Measurements from ENCODE around the gene ANKS1A.
A peak's percentile ranks its signal among the peaks of the same experiment; 100 is the strongest.
"Not testable (repeated sequence)": the region's sequence is repeated elsewhere in the genome, so short reads cannot be mapped to it uniquely, and the experiment has no call there.

The ANKS1A gene, protein sequence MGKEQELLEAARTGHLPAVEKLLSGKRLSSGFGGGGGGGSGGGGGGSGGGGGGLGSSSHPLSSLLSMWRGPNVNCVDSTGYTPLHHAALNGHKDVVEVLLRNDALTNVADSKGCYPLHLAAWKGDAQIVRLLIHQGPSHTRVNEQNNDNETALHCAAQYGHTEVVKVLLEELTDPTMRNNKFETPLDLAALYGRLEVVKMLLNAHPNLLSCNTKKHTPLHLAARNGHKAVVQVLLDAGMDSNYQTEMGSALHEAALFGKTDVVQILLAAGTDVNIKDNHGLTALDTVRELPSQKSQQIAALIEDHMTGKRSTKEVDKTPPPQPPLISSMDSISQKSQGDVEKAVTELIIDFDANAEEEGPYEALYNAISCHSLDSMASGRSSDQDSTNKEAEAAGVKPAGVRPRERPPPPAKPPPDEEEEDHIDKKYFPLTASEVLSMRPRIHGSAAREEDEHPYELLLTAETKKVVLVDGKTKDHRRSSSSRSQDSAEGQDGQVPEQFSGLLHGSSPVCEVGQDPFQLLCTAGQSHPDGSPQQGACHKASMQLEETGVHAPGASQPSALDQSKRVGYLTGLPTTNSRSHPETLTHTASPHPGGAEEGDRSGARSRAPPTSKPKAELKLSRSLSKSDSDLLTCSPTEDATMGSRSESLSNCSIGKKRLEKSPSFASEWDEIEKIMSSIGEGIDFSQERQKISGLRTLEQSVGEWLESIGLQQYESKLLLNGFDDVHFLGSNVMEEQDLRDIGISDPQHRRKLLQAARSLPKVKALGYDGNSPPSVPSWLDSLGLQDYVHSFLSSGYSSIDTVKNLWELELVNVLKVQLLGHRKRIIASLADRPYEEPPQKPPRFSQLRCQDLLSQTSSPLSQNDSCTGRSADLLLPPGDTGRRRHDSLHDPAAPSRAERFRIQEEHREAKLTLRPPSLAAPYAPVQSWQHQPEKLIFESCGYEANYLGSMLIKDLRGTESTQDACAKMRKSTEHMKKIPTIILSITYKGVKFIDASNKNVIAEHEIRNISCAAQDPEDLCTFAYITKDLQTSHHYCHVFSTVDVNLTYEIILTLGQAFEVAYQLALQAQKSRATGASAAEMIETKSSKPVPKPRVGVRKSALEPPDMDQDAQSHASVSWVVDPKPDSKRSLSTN

DNA sequence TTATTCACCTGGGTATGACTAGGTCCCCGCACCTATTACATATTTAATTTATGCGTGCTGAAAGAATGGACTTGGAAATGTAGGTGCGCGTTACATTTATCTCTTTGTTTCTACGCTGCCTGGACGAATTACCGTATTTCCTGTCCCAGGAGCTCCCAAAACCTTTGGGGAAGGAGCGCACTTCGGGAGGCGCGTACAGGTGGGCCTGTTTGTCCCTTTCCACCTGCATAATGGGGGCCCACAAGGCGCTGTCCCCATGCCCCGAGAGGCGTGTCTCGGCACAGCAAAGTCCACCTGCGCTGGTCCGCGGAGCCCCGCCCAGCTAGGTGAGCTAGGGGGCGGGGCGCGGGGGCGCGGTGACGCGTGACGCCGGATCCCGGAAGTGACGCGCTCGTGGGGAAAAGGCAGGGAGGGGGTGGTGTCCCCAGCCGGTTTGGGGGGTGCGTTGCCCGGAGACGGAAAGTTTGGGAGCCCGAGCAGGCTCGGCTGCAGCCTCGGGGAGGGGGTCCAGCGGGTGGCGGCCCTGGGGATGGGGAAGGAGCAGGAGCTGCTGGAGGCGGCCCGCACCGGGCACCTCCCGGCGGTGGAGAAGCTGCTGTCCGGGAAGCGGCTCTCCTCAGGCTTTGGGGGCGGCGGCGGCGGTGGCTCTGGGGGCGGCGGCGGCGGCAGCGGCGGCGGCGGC lies at the start of gene ANKS1A:
Gene ANKS1A (plus strand): TSS at position 382 of the 682 bp plus-strand sequence. CDS start 148 bp downstream, at position 530.
- DNase-seq (ENCODE audit: low read depth in 2 of 2), result peak; percentile 80 to 91

GRCh38 chr6:34839666-34840352 lies 49.2 kb upstream of the ANKS1A start:
- DNase-seq (ENCODE audit: low read depth in 2 of 2), result no peak

DNA sequence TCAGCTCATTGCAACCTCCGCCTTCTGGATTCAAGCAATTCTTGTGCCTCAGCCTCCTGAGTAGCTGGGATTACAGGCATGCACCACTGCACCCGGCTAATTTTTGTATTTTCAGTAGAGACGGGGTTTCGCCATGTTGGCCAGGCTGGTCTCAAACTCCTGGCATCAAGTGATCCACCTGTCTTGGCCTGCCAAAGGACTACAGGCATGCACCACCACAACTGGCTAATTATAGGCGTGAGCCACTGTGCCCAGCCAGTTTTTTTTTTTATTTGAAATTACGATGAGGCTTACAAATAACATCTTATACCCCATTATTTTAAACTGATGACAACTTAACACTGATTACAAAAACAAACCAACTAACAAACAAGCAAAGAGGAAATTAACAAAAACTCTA lies 40.0 kb upstream of the ANKS1A start:
- DNase-seq (ENCODE audit: low read depth in 2 of 2), result not testable (repeated sequence)

GRCh38 chr6:34851361-34851760 lies 37.7 kb upstream of the ANKS1A start:
- no peak for DNase-seq (ENCODE audit: low read depth in 2 of 2)

GRCh38 chr6:34852406-34853085 lies 36.5 kb upstream of the ANKS1A start:
- no peak for DNase-seq (ENCODE audit: low read depth in 2 of 2)

GRCh38 chr6:34855463-34855862 lies 33.6 kb upstream of the ANKS1A start:
- no peak for DNase-seq (ENCODE audit: low read depth in 2 of 2)

GRCh38 chr6:34858681-34859080 lies 30.4 kb upstream of the ANKS1A start:
- DNase-seq (ENCODE audit: low read depth in 2 of 2), result no peak

DNA sequence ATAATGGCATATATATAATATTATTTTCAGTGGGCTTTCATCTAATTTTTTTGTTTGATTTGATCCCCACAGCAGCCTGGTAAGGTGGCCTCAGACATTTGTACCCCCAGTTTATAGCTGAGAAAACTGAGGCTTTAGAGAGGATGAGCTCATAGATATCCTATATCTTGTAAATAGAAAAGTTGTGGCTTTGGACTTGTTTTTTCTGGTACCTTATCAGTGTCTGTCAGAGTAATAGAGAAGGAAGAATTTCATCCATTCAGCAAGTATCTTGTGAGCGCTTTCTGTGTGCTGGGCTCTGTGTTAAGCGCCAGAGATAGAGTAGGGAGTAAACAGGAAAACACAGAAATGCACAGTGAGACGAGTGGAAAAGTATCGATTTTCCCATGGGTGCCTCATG lies 29.1 kb upstream of the ANKS1A start:
- no peak for DNase-seq (ENCODE audit: low read depth in 2 of 2)

- DNase-seq (ENCODE audit: low read depth in 2 of 2), result no peak
Observed at GRCh38 chr6:34860776-34861175, 28.3 kb upstream of the ANKS1A start.

GRCh38 chr6:34864007-34864406 lies 25.0 kb upstream of the ANKS1A start:
- no peak for DNase-seq (ENCODE audit: low read depth in 2 of 2)

GRCh38 chr6:34865107-34865506 lies 23.9 kb upstream of the ANKS1A start:
- DNase-seq (ENCODE audit: low read depth in 2 of 2), result no peak

GRCh38 chr6:34866509-34866908 lies 22.5 kb upstream of the ANKS1A start:
- no peak for DNase-seq (ENCODE audit: low read depth in 2 of 2)

DNA sequence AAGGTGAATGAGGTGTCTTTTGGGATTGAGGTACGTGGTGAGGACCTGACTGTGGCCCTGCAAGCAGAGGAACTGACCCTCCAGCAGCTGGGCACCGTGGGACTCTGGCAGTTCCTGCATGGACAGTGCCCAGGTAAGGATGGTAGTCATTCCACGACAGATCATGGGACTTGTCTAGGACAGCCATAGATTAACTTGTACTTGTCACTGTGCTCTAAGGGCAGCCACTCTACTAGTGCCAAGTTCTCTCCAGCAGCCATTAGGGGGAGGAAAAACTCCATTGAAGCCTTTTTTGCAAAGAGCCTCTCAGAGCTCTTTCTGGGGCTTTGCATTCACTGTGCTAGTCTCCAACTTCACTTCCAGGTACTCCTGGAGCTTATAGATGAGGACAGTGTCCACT lies 21.6 kb upstream of the ANKS1A start:
- DNase-seq (ENCODE audit: low read depth in 2 of 2), result no peak

DNA sequence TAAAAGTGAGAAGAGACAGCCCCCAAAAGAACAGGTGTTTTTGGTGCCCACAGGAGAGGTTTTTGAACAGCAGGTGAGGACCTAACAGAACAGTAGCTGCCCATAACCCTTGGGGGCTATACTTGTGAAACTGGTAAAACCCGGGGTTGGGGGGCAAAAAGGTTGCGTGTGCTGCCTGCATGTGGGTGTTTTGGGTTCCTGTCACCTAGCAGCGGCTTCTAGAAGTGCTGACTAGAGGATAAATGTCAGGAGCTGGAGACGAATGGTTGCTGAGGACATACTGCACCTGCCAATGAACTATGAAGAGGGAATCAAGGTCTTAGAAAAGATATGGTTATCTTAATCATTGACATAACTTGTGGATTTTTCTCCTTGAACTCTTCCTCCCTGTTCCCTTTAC lies 17.2 kb upstream of the ANKS1A start:
- no peak for DNase-seq (ENCODE audit: low read depth in 2 of 2)

DNA sequence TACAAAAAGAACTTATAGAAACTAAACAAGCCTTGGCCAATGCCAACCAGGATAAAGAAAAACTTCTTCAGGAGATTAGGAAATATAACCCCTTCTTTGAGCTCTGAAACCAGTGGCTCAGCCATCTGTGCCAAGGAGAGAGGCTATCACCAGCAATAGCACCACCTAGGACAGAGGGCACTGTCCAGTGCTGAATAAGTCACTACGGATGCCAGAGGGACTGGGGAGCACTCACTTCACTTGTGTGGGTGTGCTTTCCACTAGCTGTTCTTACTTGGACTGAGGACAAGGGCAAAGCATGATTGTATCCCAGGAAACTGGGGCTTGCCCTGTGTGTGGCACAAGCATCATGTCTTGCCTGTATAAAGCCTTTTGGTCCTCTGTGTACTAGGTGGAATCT lies 16.7 kb upstream of the ANKS1A start:
- no peak for DNase-seq (ENCODE audit: low read depth in 2 of 2)

DNA sequence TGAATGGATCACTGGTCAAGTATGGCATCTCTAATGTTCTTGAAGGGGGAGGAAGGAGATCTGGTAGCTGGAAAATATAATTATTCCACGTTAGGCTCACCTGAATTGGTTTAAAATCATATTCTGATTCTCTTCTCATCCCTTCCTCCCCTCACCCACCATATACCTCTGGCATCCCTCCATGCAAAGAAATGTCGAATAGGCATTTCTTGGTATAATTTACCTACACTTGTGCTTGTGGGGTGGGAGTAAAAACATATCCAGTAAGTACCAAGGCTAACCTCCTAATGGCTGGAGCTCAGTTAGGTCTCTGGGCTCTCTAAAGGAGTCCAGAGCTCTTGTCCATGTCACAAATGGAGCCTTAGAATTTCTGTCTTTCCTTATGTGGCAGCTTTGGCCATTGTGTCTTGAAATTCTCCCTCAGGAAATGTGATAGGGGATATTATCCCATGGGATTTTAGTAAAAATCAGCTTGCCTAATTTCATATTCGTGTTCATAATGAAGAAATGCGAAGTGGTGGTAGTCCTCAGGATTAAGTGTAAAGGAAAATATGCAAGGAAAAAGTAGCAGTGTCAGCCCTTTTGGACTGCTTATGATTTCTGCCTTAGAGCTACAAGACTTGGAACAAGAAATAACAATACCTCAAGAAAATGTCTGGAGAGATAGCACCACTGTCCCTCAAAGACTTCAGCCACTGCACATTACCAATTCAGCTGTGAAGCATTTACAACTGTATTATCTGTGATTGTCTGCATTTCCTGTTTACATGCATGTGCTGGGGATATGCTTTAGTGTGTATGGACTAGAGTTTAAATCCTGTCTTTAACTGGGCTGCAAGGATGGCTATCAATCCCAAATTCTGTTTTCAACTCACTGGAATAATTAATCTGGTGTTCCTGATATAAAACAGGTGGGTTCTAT lies 13.5 kb upstream of the ANKS1A start:
- no peak for DNase-seq (ENCODE audit: low read depth in 2 of 2)

DNA sequence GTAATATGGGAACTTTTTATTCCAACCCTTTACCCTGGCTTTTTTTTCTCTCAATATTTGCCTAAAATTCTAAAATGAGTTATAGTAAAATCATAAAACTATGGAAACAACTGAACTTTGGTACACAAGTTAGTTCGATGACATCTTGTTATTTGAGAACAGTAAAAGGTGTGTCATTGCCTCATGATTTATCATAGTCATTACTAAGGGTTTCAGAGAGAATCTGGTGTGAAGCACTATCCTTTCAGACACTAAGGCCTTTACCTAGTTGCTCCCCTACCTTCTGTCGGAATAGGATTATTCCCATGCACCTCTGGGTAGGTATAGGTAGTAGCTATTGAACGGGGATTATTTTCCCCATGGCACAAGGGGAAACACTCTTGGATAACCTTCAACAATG lies 12.6 kb upstream of the ANKS1A start:
- no peak for DNase-seq (ENCODE audit: low read depth in 2 of 2)

DNA sequence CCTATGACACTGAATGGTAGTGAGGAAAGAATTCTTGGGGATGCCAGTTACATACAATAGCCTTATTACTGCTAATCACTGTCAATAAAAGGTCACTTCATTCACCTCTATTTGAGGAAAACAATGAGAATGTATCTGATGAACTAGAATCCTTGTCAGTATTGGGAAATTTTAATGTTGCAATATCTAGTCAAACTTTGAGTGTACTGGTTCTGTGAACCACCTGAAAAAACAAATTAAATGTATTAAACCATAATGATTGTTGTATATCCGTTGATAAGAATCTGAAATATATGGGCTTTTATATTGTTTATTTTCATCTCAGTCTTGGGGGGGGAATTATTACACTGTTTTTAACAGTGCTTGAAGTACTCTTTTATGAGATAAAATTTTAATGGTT lies 11.8 kb upstream of the ANKS1A start:
- DNase-seq (ENCODE audit: low read depth in 2 of 2), result no peak

DNA sequence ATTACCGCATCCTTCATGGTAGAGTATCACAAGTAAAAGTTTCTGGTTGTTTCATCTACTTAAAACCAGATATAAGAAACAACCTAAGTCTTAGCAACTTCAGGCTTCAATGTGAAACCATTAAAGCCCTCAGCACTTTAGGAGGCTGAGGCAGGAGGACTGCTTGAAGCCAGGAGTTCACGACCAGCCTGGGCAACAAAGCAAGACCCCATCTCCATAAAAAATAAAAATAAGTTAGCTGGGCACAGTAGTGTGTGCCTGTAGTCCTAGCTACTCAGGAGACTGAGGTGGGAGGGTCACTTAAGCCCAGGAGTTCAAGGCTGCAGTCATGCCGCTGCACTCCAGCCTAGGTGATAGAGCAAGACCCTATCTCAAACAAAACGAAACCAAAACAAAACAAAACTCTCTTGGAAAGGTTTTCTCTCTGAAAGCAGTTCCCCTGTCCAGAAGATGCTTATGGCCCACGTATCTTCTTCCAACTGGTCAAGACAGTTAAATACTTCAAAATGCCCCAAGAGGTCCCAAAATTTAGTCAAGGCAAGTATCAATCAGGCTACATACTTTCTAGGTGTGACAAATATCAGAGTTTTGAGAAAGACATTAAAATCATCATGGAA lies 11.1 kb upstream of the ANKS1A start:
- no peak for DNase-seq (ENCODE audit: low read depth in 2 of 2)

Data from stimulated activated CD4-positive, alpha-beta T cell treated with anti-CD3 and anti-CD28 coated beads, Interleukin-4, amount 100 ng/mL, for 48 hours (primary cell).